ENCODE measurements around the gene TNFSF8.
A peak's percentile ranks its signal among the peaks of the same experiment; 100 is the strongest.

TNFSF8 gene

GRCh38 chr9:114902786-114903524 lies 27.4 kb downstream of the TNFSF8 start:
- DNase-seq = no peak

- no peak for DNase-seq
These were observed 29.2 kb downstream of the TNFSF8 start for GRCh38 chr9:114900942-114901802.

- DNase-seq = no peak
These were observed 30.4 kb downstream of the TNFSF8 start for GRCh38 chr9:114899995-114900394.

- no peak for DNase-seq
These were observed 30.9 kb downstream of the TNFSF8 start for GRCh38 chr9:114899461-114899860.

- DNase-seq = no peak
These were observed 31.6 kb downstream of the TNFSF8 start for GRCh38 chr9:114898741-114899140.

- no peak for DNase-seq
These were observed 33.2 kb downstream of the TNFSF8 start for GRCh38 chr9:114897196-114897595.

GRCh38 chr9:114896344-114896743 lies 34.0 kb downstream of the TNFSF8 start:
- DNase-seq = no peak

- no peak for DNase-seq
These were observed 34.8 kb downstream of the TNFSF8 start for GRCh38 chr9:114895521-114895991.

GRCh38 chr9:114894609-114895433 lies 35.6 kb downstream of the TNFSF8 start:
- no peak for DNase-seq

- DNase-seq = no peak
These were observed 36.2 kb downstream of the TNFSF8 start for GRCh38 chr9:114894206-114894605.

- no peak for DNase-seq
These were observed 37.0 kb downstream of the TNFSF8 start for GRCh38 chr9:114893221-114894010.

- DNase-seq = no peak
These were observed 40.6 kb downstream of the TNFSF8 start for GRCh38 chr9:114889802-114890224.

- DNase-seq = no peak
These were observed 41.8 kb downstream of the TNFSF8 start for GRCh38 chr9:114888607-114889006.

- no peak for DNase-seq
These were observed 42.4 kb downstream of the TNFSF8 start for GRCh38 chr9:114887963-114888362.

GRCh38 chr9:114884787-114885452 lies 45.5 kb downstream of the TNFSF8 start:
- no peak for DNase-seq

GRCh38 chr9:114883709-114884108 lies 46.7 kb downstream of the TNFSF8 start:
- DNase-seq = no peak

GRCh38 chr9:114880291-114880745 lies 50.1 kb downstream of the TNFSF8 start:
- no peak for DNase-seq

- no peak for DNase-seq
These were observed 51.4 kb downstream of the TNFSF8 start for GRCh38 chr9:114878879-114879564.

- peak; percentile 46 to 62 for DNase-seq
These were observed 60.5 kb downstream of the TNFSF8 start for GRCh38 chr9:114869845-114870244.

GRCh38 chr9:114869378-114869777 lies 61.0 kb downstream of the TNFSF8 start:
- no peak for DNase-seq

- DNase-seq = no peak
These were observed 63.1 kb downstream of the TNFSF8 start for GRCh38 chr9:114867327-114867726.
